BLaER1 treated with 17β-estradiol and CSF1 and Interleukin-3, amounts not matched to agents 10 nM and 100 nM (cell line): ENCODE results near the gene RNASE3.
"Not testable (repeated sequence)": the region's sequence is repeated elsewhere in the genome, so short reads cannot be mapped to it uniquely, and the experiment has no call there.

Experiments used
- H3K27ac ChIP-seq, 11 experiments: shearing (Covaris generic); formaldehyde crosslinking; 2 replicates each; pipeline ENCODE4 v1.8.1; 2022
- H3K27me3 ChIP-seq, 11 experiments: shearing (Covaris generic); formaldehyde crosslinking; 2 replicates each; pipeline ENCODE4 v1.8.1; 2022
- H3K36me3 ChIP-seq, 11 experiments: shearing (Covaris generic); formaldehyde crosslinking; 2 replicates each; pipeline ENCODE4 v1.8.1; 2022
- H3K4me1 ChIP-seq, 10 experiments: shearing (Covaris generic); formaldehyde crosslinking; 2 replicates each; pipeline ENCODE4 v1.8.1; 2022
- H3K4me2 ChIP-seq, 11 experiments: shearing (Covaris generic); formaldehyde crosslinking; 2 replicates each; pipeline ENCODE4 v1.8.1; 2022
- H3K4me3 ChIP-seq, 10 experiments: shearing (Covaris generic); formaldehyde crosslinking; 2 replicates each; pipeline ENCODE4 v1.8.1; 2022
- H3K9ac ChIP-seq, 11 experiments: shearing (Covaris generic); formaldehyde crosslinking; 2 replicates each; pipeline ENCODE4 v1.8.1; 2022
- H3K9me3 ChIP-seq, 11 experiments: shearing (Covaris generic); formaldehyde crosslinking; replicated peaks in 1 of 11; 2 replicates each; pipeline ENCODE4 v1.8.1; 2022
- H4K20me1 ChIP-seq, 11 experiments: shearing (Covaris generic); formaldehyde crosslinking; 2 replicates each; pipeline ENCODE4 v1.8.1; 2022
- Cebpa-rat ChIP-seq, 11 experiments: shearing (Covaris generic); IDR thresholded peaks; 2 replicates each; pipeline ENCODE4 v1.8.1; 2022

The RNASE3 gene

GRCh38 chr14:20866194-20866593 lies 25.0 kb upstream of the RNASE3 start:
- H3K4me1 ChIP-seq = 0 out of 20 replicates have a peak, but pooled peaks cover 0 to 4% (median 0%) of the 10 kb centered on the region in 10 experiments
- H3K4me3 ChIP-seq = no peak overlapping the region
- no peaks in the 10 kb centered on the region for H4K20me1 ChIP-seq
- no peak overlapping the region for H3K27ac ChIP-seq
- TF ChIP-seq Cebpa-rat (IDR thresholded peaks at IDR 0.05) = no peak
- H3K9me3 ChIP-seq = no peaks in the 10 kb centered on the region
- no peak overlapping the region for H3K9ac ChIP-seq
- H3K27me3 ChIP-seq = no peaks in the 10 kb centered on the region
- H3K36me3 ChIP-seq = no peaks in the 10 kb centered on the region
- H3K4me2 ChIP-seq = no peak overlapping the region

- Histone ChIP-seq H4K20me1 (no peaks in the 10 kb centered on the region), H3K9me3 (no peaks in the 10 kb centered on the region), H3K4me3 (no peak overlapping the region), H3K36me3 (no peaks in the 10 kb centered on the region), H3K27me3 (no peaks in the 10 kb centered on the region), H3K4me2 (no peak overlapping the region), H3K27ac (no peak overlapping the region), H3K9ac (no peak overlapping the region), H3K4me1 (0 out of 20 replicates have a peak, but pooled peaks cover 0 to 10% (median 0%) of the 10 kb centered on the region in 10 experiments)
- TF ChIP-seq Cebpa-rat (IDR thresholded peaks at IDR 0.05) = no peak
These were observed 24.2 kb upstream of the RNASE3 start for GRCh38 chr14:20866963-20867362.

GRCh38 chr14:20873370-20874177 lies 17.6 kb upstream of the RNASE3 start:
- no peaks in the 10 kb centered on the region for H3K36me3 ChIP-seq
- TF ChIP-seq Cebpa-rat (IDR thresholded peaks at IDR 0.05) = peak in 6 of 11 experiments; percentile 32 to 59 (median 42); a peak in 6 of 22 replicates
- H4K20me1 ChIP-seq = no peaks in the 10 kb centered on the region
- H3K27ac ChIP-seq = peak overlapping the region in 8 of 11 experiments; percentile 13 to 66 (median 48); a peak in 12 of 22 replicates
- peaks cover 5 to 8% (median 7%) of the 10 kb centered on the region in 11 experiments; a peak in 21 of 22 replicates for H3K9me3 ChIP-seq
- H3K4me1 ChIP-seq = peaks cover 13 to 41% (median 17%) of the 10 kb centered on the region in 10 experiments
- H3K4me2 ChIP-seq = peak overlapping the region; percentile 51 to 86 (median 69)
- H3K27me3 ChIP-seq = no peaks in the 10 kb centered on the region
- H3K9ac ChIP-seq = peak overlapping the region in 3 of 11 experiments; percentile 29 to 39 (median 29); a peak in 4 of 22 replicates
- no peak overlapping the region for H3K4me3 ChIP-seq

- Histone ChIP-seq H3K4me3 (no peak overlapping the region), H3K4me2 (no peak overlapping the region), H4K20me1 (no peaks in the 10 kb centered on the region), H3K36me3 (no peaks in the 10 kb centered on the region), H3K9me3 (peaks cover 8 to 14% (median 12%) of the 10 kb centered on the region in 11 experiments; a peak in 21 of 22 replicates), H3K9ac (no peak overlapping the region), H3K27ac (no peak overlapping the region), H3K4me1 (peaks cover 13 to 49% (median 19%) of the 10 kb centered on the region in 10 experiments), H3K27me3 (no peaks in the 10 kb centered on the region)
- TF ChIP-seq Cebpa-rat (IDR thresholded peaks at IDR 0.05) = no peak
These were observed 14.2 kb upstream of the RNASE3 start for GRCh38 chr14:20877016-20877415.

- H4K20me1 ChIP-seq = no peaks in the 10 kb centered on the region
- H3K27ac ChIP-seq = no peak overlapping the region
- no peak overlapping the region for H3K4me3 ChIP-seq
- H3K4me2 ChIP-seq = no peak overlapping the region
- no peak for TF ChIP-seq Cebpa-rat (IDR thresholded peaks at IDR 0.05)
- H3K4me1 ChIP-seq = peaks cover 5 to 35% (median 9%) of the 10 kb centered on the region in 10 experiments
- no peaks in the 10 kb centered on the region for H3K36me3 ChIP-seq
- H3K27me3 ChIP-seq = no peaks in the 10 kb centered on the region
- H3K9me3 ChIP-seq = peaks cover 8 to 14% (median 12%) of the 10 kb centered on the region in 11 experiments; a peak in 21 of 22 replicates
- no peak overlapping the region for H3K9ac ChIP-seq
These were observed 12.5 kb upstream of the RNASE3 start for GRCh38 chr14:20878695-20879094.

- Histone ChIP-seq H3K9me3 (peaks cover 8 to 14% (median 12%) of the 10 kb centered on the region in 11 experiments; a peak in 21 of 22 replicates), H3K4me2 (peak overlapping the region in 4 of 11 experiments; percentile 18 to 56 (median 46); a peak in 5 of 22 replicates), H3K4me1 (peaks cover 0 to 18% (median 2%) of the 10 kb centered on the region in 10 experiments; a peak in 8 of 20 replicates)
- H3K27me3 ChIP-seq, H3K27ac ChIP-seq, H3K36me3 ChIP-seq, H3K9ac ChIP-seq, H3K4me3 ChIP-seq, H4K20me1 ChIP-seq: not testable (repeated sequence)
These were observed 10.0 kb upstream of the RNASE3 start for GRCh38 chr14:20881229-20881628.

GRCh38 chr14:20882787-20883186 lies 8.4 kb upstream of the RNASE3 start:
- not testable (repeated sequence) for H4K20me1 ChIP-seq, H3K9ac ChIP-seq, H3K4me2 ChIP-seq, H3K27ac ChIP-seq, H3K36me3 ChIP-seq, H3K4me3 ChIP-seq, H3K27me3 ChIP-seq
- peaks cover 0 to 18% (median 2%) of the 10 kb centered on the region in 10 experiments; a peak in 8 of 20 replicates for H3K4me1 ChIP-seq
- H3K9me3 ChIP-seq = peaks cover 8 to 14% (median 12%) of the 10 kb centered on the region in 11 experiments; a peak in 21 of 22 replicates

- H3K9me3 ChIP-seq, H4K20me1 ChIP-seq, H3K9ac ChIP-seq, H3K4me3 ChIP-seq, H3K4me2 ChIP-seq, H3K27me3 ChIP-seq, H3K27ac ChIP-seq, H3K36me3 ChIP-seq: not testable (repeated sequence)
- peaks cover 0 to 21% (median 4%) of the 10 kb centered on the region in 10 experiments; a peak in 9 of 20 replicates for H3K4me1 ChIP-seq
These were observed 2.8 kb upstream of the RNASE3 start for GRCh38 chr14:20888411-20888810.

- peaks cover 0 to 25% (median 4%) of the 10 kb centered on the region in 10 experiments; a peak in 9 of 20 replicates for H3K4me1 ChIP-seq
- H3K9me3 ChIP-seq = peaks cover 0 to 12% (median 6%) of the 10 kb centered on the region in 11 experiments; a peak in 7 of 22 replicates
- not testable (repeated sequence) for H3K4me3 ChIP-seq, H3K4me2 ChIP-seq, H3K27me3 ChIP-seq, H3K9ac ChIP-seq, H3K36me3 ChIP-seq, H4K20me1 ChIP-seq, H3K27ac ChIP-seq
These were observed 4.1 kb downstream of the RNASE3 start for GRCh38 chr14:20895322-20895721.
